HepG2 (cell line): ENCODE measurements around the gene TYMP. TPM values are rescaled to one million over a fixed set of nuclear protein-coding genes. Genes with fewer than 3 reads are reported as not detected.

Experiments
- AFF4 ChIP-seq: sonication (generic); formaldehyde crosslinking; IDR thresholded peaks from 2 replicates; pipeline ENCODE4 v1.4.0; 2020; ENCODE audit warnings: missing genetic modification reagents
- GATA4 ChIP-seq: sonication (generic); IDR thresholded peaks from 2 replicates; pipeline ENCODE4 v1.6.1; 2016; ENCODE audit warnings: antibody characterized with exemption, low read depth, borderline replicate concordance
- HNF1A ChIP-seq, 2 experiments: sonication (generic) in 1 of 2; formaldehyde crosslinking in 1 of 2; IDR thresholded peaks; 2 replicates each; pipeline versions ENCODE4 v1.4.0 to v1.6.1; 2016 to 2020; ENCODE audit warnings: borderline replicate concordance in 1 of 2, low read depth in 1 of 2, mild to moderate bottlenecking in 1 of 2, missing genetic modification reagents in 1 of 2
- KDM2A ChIP-seq: sonication (generic); formaldehyde crosslinking; IDR thresholded peaks from 2 replicates; pipeline ENCODE4 v1.4.0; 2020; ENCODE audit warnings: low read depth, missing genetic modification reagents, borderline replicate concordance
- MTA1 ChIP-seq: sonication (generic); formaldehyde crosslinking; IDR thresholded peaks from 2 replicates; pipeline ENCODE4 v1.4.0; 2020; ENCODE audit warnings: missing genetic modification reagents, mild to moderate bottlenecking, borderline replicate concordance
- NKX3-1 ChIP-seq: sonication (generic); formaldehyde crosslinking; IDR thresholded peaks from 2 replicates; pipeline ENCODE4 v1.5.0; 2020; ENCODE audit warnings: missing genetic modification reagents
- SNAI1 ChIP-seq: sonication (generic); formaldehyde crosslinking; IDR thresholded peaks from 2 replicates; pipeline ENCODE4 v1.5.0; 2020; ENCODE audit warnings: mild to moderate bottlenecking, missing genetic modification reagents, borderline replicate concordance
- THAP11 ChIP-seq: IDR thresholded peaks from 2 replicates; pipeline ENCODE4 v1.6.1; 2016; ENCODE audit warnings: missing biosample characterization, missing genetic modification reagents
- THAP7 ChIP-seq: sonication (generic); formaldehyde crosslinking; IDR thresholded peaks from 2 replicates; pipeline ENCODE4 v1.8.1; 2023; ENCODE audit warnings: mild to moderate bottlenecking, missing genetic modification reagents
- TIGD3 ChIP-seq: sonication (generic); formaldehyde crosslinking; IDR thresholded peaks from 2 replicates; pipeline ENCODE4 v1.5.1; 2020; ENCODE audit warnings: mild to moderate bottlenecking, missing genetic modification reagents, borderline replicate concordance
- ZNF574 ChIP-seq: sonication (generic); formaldehyde crosslinking; IDR thresholded peaks from 2 replicates; pipeline ENCODE4 v1.4.0; 2020; ENCODE audit warnings: missing genetic modification reagents
- ZNF605 ChIP-seq: sonication (generic); formaldehyde crosslinking; IDR thresholded peaks from 2 replicates; pipeline ENCODE4 v1.8.0; 2022; ENCODE audit warnings: mild to moderate bottlenecking, missing genetic modification reagents
- ZNF674 ChIP-seq: sonication (generic); formaldehyde crosslinking; IDR thresholded peaks from 2 replicates; pipeline ENCODE4 v1.5.0; 2020; ENCODE audit warnings: low read depth, mild to moderate bottlenecking, missing genetic modification reagents
- polyA plus RNA-seq, 8 experiments: library from polyadenylated mRNA; depleted of rRNA in 3 of 8; stranded (reverse) in 7 of 8; unstranded in 1 of 8; fragments of >200 nt; fragmentation: Illumina TruSeq in 4 of 8; extraction: Trizol in 4 of 8; gene quantifications; 2 replicates each; pipeline versions ENCODE4 v1.2.1 to v1.2.3, GENCODE V29; 2011 to 2016; ENCODE audit warnings: low read depth in 4 of 8, missing spikeins in 1 of 8, mixed read lengths in 1 of 8; ENCODE audit not compliant: insufficient read depth in 1 of 8
- total RNA-seq, 5 experiments: library from RNA; depleted of rRNA; stranded (reverse); fragments of >200 nt; fragmentation: Illumina TruSeq; extraction: Trizol; gene quantifications; 2 replicates each; pipeline ENCODE4 v1.2.3, GENCODE V29; 2016; ENCODE audit warnings: low read depth in 1 of 5

TYMP gene
- total and polyA plus RNA-seq, 2 of the 13 experiments (the other 11 are each of a cell fraction or from before 2014, with no cell fraction given): 3.9 to 4.3 TPM

- TF ChIP-seq HNF1A (IDR thresholded peaks at IDR 0.05; ENCODE audit: low read depth) (no peak), HNF1A (CRISPR knock-in tag; IDR thresholded peaks at IDR 0.05; ENCODE audit: borderline replicate concordance) (no peak), THAP11 (CRISPR knock-in tag) (peak; percentile 42; the same call in 1 of the 2 replicates), ZNF605 (no peak), ZNF574 (CRISPR knock-in tag) (no peak), MTA1 (CRISPR knock-in tag) (0 out of 2 replicates have a peak, but pooled peaks have one; percentile 48), KDM2A (CRISPR knock-in tag) (peak; percentile 31; the same call in 1 of the 2 replicates), SNAI1 (CRISPR knock-in tag) (no peak), TIGD3 (CRISPR knock-in tag) (no peak), ZNF674 (CRISPR knock-in tag) (no peak), AFF4 (CRISPR knock-in tag) (0 out of 2 replicates have a peak, but pooled peaks have one; percentile 17), NKX3-1 (CRISPR knock-in tag) (no peak), THAP7 (no peak), GATA4 (no peak)
Measured at GRCh38 chr22:50569041-50569459, 39.2 kb upstream of the TYMP start (continued).
